Panc1 (cell line): ENCODE data around the gene SORL1-AS1.

ENCODE experiments used
- REST ChIP-seq, 2 experiments: IDR thresholded peaks; 2 replicates each; pipeline ENCODE4 v1.6.1; 2011 to 2012; ENCODE audit warnings: low read depth in 2 of 2, control low read depth in 1 of 2, low read length in 1 of 2, mild to moderate bottlenecking in 1 of 2, moderate library complexity in 1 of 2; ENCODE audit not compliant: insufficient read depth in 1 of 2
- TF ChIP-seq, protein P1 (sequence below): fragments of 450-650 bp; IDR thresholded peaks from 2 replicates; pipeline ENCODE4 v1.5.1; 2017; ENCODE audit warnings: mild to moderate bottlenecking

GRCh38 chr11:121451178-121451985, 1.4 kb downstream of the SORL1-AS1 start:
- TF ChIP-seq, protein P1, sequence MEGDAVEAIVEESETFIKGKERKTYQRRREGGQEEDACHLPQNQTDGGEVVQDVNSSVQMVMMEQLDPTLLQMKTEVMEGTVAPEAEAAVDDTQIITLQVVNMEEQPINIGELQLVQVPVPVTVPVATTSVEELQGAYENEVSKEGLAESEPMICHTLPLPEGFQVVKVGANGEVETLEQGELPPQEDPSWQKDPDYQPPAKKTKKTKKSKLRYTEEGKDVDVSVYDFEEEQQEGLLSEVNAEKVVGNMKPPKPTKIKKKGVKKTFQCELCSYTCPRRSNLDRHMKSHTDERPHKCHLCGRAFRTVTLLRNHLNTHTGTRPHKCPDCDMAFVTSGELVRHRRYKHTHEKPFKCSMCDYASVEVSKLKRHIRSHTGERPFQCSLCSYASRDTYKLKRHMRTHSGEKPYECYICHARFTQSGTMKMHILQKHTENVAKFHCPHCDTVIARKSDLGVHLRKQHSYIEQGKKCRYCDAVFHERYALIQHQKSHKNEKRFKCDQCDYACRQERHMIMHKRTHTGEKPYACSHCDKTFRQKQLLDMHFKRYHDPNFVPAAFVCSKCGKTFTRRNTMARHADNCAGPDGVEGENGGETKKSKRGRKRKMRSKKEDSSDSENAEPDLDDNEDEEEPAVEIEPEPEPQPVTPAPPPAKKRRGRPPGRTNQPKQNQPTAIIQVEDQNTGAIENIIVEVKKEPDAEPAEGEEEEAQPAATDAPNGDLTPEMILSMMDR, result no peak
- no peak for TF ChIP-seq REST (IDR thresholded peaks at IDR 0.05; ENCODE audit: insufficient read depth in 1 of 2, low read depth in 2 of 2, low read length in 1 of 2)
